ENCODE measurements around the gene ST6GALNAC1.

GRCh38 chr17:76646712-76647111, 3.2 kb upstream of the ST6GALNAC1 start:
- no peak for TF ChIP-seq CTCF (IDR thresholded peaks at IDR 0.05; ENCODE audit: extremely low read depth in 1 of 2, insufficient read depth in 1 of 2, low read depth in 1 of 2, low read length in 2 of 2)
- no peak for TF ChIP-seq POLR2A (IDR thresholded peaks at IDR 0.05; ENCODE audit: low read depth, low read length)
- TF ChIP-seq MYC (IDR thresholded peaks at IDR 0.05; ENCODE audit: low read depth, low read length), result no peak
- no peak for TF ChIP-seq POLR2AphosphoS5 (IDR thresholded peaks at IDR 0.05; ENCODE audit: insufficient read depth, low read depth, low read length)
- no peak for TF ChIP-seq MAX (IDR thresholded peaks at IDR 0.05; ENCODE audit: insufficient read depth, insufficient read length)

Measured in endothelial cell of umbilical vein (primary cell).